GM19328 (cell line): ENCODE measurements around the gene ZNF669.
A peak's percentile ranks its signal among the peaks of the same experiment; 100 is the strongest.

Experiments used
- ATAC-seq: cut with Tn5 transposase; IDR thresholded peaks from one replicate; pipeline ENCODE4 v1.9.1; 2021; ENCODE audit warnings: mild to moderate bottlenecking, moderate library complexity; ENCODE audit not compliant: unreplicated experiment

Gene ZNF669

GRCh38 chr1:247111700-247112478 lies 7.7 kb upstream of the ZNF669 start:
- no peak for ATAC-seq

GRCh38 chr1:247111259-247111699 lies 7.1 kb upstream of the ZNF669 start:
- ATAC-seq: no peak

- ATAC-seq: no peak
Observed at GRCh38 chr1:247110627-247111258, 6.6 kb upstream of the ZNF669 start.

GRCh38 chr1:247107694-247108093 lies 3.5 kb upstream of the ZNF669 start:
- ATAC-seq: no peak

GRCh38 chr1:247105966-247106365 lies 1.8 kb upstream of the ZNF669 start:
- no peak for ATAC-seq

- ATAC-seq: no peak
Observed at GRCh38 chr1:247104965-247105364, 809 bp upstream of the ZNF669 start.

- ATAC-seq: no peak
Observed at GRCh38 chr1:247102381-247102780, 1.8 kb downstream of the ZNF669 start.

- no peak for ATAC-seq
Observed at GRCh38 chr1:247100676-247101279, 3.4 kb downstream of the ZNF669 start.

GRCh38 chr1:247096958-247097357 lies 7.2 kb downstream of the ZNF669 start:
- ATAC-seq: no peak

- no peak for ATAC-seq
Observed at GRCh38 chr1:247096544-247096943, 7.6 kb downstream of the ZNF669 start.

GRCh38 chr1:247096112-247096511 lies 8.0 kb downstream of the ZNF669 start:
- ATAC-seq: no peak

- ATAC-seq: no peak
Observed at GRCh38 chr1:247090455-247090854, 13.7 kb downstream of the ZNF669 start.

- no peak for ATAC-seq
Observed at GRCh38 chr1:247089616-247090375, 14.4 kb downstream of the ZNF669 start.

GRCh38 chr1:247088967-247089366 lies 15.2 kb downstream of the ZNF669 start:
- ATAC-seq: no peak

GRCh38 chr1:247087256-247087655 lies 16.9 kb downstream of the ZNF669 start:
- no peak for ATAC-seq

GRCh38 chr1:247085310-247085709 lies 18.8 kb downstream of the ZNF669 start:
- ATAC-seq: no peak

GRCh38 chr1:247084771-247085170 lies 19.4 kb downstream of the ZNF669 start:
- ATAC-seq: no peak

- no peak for ATAC-seq
Observed at GRCh38 chr1:247079141-247079874, 24.8 kb downstream of the ZNF669 start.

- ATAC-seq: peak; percentile 100
Observed at GRCh38 chr1:247078258-247079140, 25.7 kb downstream of the ZNF669 start, which contains the start of gene ZNF670. TSS of gene ZNF670 (minus strand) at chr1:247078811. CDS start at chr1:247078596, 215 bp downstream.

GRCh38 chr1:247077876-247078257 lies 26.3 kb downstream of the ZNF669 start:
- ATAC-seq: no peak
